Activated CD8-positive, alpha-beta T cell treated with anti-CD3 and anti-CD28 coated beads for 36 hours (primary cell): ENCODE data around the gene RIPOR3. TPM values are rescaled to one million over a fixed set of nuclear protein-coding genes. Genes with fewer than 3 reads are reported as not detected.

Source experiments
- ATAC-seq: fragments of 200-7000 bp; cut with Tn5 transposase; one replicate; pipeline ENCODE4 v1.10.0; 2021; ENCODE audit warnings: mild to moderate bottlenecking, moderate library complexity
- CTCF ChIA-PET: fragments of 350-600 bp; sonication (Branson Sonifier 250); formaldehyde crosslinking; loops from one replicate; lab custom pipeline; 2021; ENCODE audit warnings: antibody characterized with exemption; lab: Charles Lee
- POLR2A ChIA-PET: fragments of 350-600 bp; sonication (Branson Sonifier 250); formaldehyde crosslinking; loops from one replicate; lab custom pipeline; 2021; ENCODE audit warnings: antibody characterized with exemption; lab: Charles Lee
- DNase-seq: peaks from one replicate; pipeline ENCODE4 v3.0.0-alpha.2; 2020
- H3K27ac Mint-ChIP-seq: one replicate; pipeline ENCODE4 v1.8.0; 2021; ENCODE audit warnings: mild to moderate bottlenecking, mixed read lengths
- H3K27me3 Mint-ChIP-seq: one replicate; pipeline ENCODE4 v1.8.0; 2021; ENCODE audit warnings: mixed read lengths
- H3K36me3 Mint-ChIP-seq: one replicate; pipeline ENCODE4 v1.8.0; 2021; ENCODE audit warnings: low read depth, mixed read lengths
- H3K4me1 Mint-ChIP-seq: one replicate; pipeline ENCODE4 v1.8.0; 2021; ENCODE audit warnings: low read depth, mixed read lengths
- H3K4me3 Mint-ChIP-seq: one replicate; pipeline ENCODE4 v1.8.0; 2021; ENCODE audit warnings: mild to moderate bottlenecking, moderate library complexity, mixed read lengths
- H3K9me3 Mint-ChIP-seq: one replicate; pipeline ENCODE4 v1.8.0; 2021; ENCODE audit warnings: mixed read lengths
- intact Hi-C: fragments of 100-400 bp; cut with micrococcal nuclease; formaldehyde crosslinking; loops from one replicate; pipeline ENCODE4 v1.10.0; 2022
- total RNA-seq, 2 experiments: library from RNA; stranded (reverse); gene quantifications; one replicate each; pipeline ENCODE4 v1.2.3, GENCODE V29; 2021
- TF ChIP-seq, protein P1 (sequence below): fragments of 200-600 bp; IDR thresholded peaks from one replicate; pipeline ENCODE4 v1.8.0; 2022; ENCODE audit warnings: antibody characterized with exemption, mild to moderate bottlenecking

RIPOR3 gene
- total RNA-seq, 2 experiments from 2014 or later = not detected

DNA sequence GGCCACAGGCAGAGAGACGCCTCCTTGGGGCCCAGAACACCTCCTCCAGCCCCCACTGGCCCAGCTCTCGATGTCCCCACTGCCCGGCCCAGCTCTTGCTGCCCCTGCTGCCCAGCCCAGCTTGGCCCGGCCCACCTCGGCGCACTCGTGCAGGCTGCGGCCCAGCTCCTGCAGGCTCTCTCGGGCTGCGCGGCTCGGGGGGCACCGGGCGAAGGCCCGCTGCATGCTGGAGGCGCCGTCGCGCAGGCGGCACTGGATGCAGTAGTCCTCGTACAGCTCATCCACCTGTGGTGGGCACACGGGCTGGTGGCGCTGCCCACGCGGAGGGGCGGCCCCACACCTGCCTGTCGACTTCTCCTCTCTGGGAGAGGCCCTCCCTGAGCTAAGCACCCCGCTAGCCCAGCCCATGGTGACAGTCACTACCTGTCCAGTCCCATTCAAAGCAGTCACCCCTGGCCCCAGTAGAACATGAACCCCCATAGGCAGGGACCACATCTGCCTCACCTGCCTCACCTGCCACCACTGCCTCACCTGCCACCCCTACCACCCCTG, 81.8 kb downstream of the RIPOR3 start:
- TF ChIP-seq, protein P1, sequence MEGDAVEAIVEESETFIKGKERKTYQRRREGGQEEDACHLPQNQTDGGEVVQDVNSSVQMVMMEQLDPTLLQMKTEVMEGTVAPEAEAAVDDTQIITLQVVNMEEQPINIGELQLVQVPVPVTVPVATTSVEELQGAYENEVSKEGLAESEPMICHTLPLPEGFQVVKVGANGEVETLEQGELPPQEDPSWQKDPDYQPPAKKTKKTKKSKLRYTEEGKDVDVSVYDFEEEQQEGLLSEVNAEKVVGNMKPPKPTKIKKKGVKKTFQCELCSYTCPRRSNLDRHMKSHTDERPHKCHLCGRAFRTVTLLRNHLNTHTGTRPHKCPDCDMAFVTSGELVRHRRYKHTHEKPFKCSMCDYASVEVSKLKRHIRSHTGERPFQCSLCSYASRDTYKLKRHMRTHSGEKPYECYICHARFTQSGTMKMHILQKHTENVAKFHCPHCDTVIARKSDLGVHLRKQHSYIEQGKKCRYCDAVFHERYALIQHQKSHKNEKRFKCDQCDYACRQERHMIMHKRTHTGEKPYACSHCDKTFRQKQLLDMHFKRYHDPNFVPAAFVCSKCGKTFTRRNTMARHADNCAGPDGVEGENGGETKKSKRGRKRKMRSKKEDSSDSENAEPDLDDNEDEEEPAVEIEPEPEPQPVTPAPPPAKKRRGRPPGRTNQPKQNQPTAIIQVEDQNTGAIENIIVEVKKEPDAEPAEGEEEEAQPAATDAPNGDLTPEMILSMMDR = no peak
- Mint-ChIP-seq H3K27me3 (no peaks in the 10 kb centered on the region), H3K36me3 (no peaks in the 10 kb centered on the region), H3K27ac (no peak overlapping the region), H3K4me3 (no peak overlapping the region), H3K9me3 (no peaks in the 10 kb centered on the region), H3K4me1 (no peaks in the 10 kb centered on the region)
- intact Hi-C loops = no loop called here
- POLR2A ChIA-PET = no interaction called here
- CTCF ChIA-PET = no interaction called here
- no peak for ATAC-seq
- no peak for DNase-seq

DNA sequence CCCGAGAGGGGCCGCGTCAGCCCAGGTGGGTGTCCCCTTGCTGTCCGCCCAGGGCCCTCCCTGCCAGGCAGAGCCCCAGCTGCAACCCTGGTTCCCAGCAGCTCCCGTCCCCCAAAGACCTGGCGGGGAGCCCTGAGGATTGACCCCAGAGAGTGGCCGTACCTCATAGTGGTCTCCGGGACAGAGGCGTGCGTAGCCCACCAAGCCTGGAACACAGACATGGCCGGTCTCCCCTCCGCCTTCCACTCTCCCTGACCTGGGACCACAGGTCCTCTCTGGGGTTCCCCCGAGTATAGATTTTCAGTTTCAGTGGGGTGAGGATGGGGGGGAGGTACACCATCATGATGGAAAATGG, 82.6 kb downstream of the RIPOR3 start:
- Mint-ChIP-seq H3K4me1 (no peaks in the 10 kb centered on the region), H3K4me3 (no peak overlapping the region), H3K27ac (no peak overlapping the region), H3K36me3 (no peaks in the 10 kb centered on the region), H3K27me3 (peaks cover 2% of the 10 kb centered on the region), H3K9me3 (no peaks in the 10 kb centered on the region)
- DNase-seq (no peak), ATAC-seq (no peak)
- TF ChIP-seq, protein P1 = no peak
- CTCF ChIA-PET = no interaction called here
- POLR2A ChIA-PET = no interaction called here
- intact Hi-C loops = no loop called here

DNA sequence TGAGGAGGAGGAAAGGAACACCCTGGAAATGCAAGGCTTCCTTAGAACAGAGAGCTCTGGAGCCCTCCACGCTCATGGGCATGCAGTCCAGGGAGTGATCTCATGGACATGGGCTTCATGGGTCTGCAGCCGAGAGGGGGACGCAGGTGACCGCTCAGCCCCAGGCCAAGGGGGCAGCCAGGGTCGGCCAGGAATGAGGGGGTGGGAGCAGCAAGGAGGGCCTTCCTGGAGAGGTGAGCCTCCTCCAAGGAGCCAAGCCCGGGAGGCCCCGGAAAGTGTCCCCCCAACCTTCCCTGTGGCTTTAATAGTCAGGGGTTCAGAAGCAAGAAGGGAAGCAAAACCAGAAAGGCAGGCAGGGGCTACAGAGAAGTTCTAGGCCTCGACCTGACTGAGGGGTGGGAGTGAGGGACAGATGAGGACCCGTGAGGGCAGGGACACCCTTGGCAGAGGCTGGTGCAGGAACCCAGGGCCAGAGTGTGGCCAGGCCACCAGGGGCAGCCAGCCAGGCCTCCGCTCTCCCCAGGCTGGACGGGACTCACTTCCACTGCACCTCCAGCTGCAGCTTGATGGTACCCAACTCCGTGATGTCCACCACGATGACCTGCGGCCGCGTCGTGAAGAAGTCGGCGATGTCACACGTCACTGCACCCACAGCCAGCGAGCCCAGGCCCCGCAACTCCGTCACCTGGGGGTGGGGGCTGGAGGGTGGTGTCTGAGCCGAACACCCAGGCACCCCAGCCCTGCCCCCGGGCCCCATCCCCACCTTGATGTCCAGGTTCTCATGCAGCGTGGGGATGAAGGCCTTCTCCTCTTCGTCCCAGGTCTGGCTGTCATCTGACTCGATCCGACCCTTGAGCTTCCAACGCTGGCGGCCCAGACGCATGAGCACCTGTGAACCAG, 83.2 kb downstream of the RIPOR3 start:
- H3K9me3 Mint-ChIP-seq = no peaks in the 10 kb centered on the region

DNA sequence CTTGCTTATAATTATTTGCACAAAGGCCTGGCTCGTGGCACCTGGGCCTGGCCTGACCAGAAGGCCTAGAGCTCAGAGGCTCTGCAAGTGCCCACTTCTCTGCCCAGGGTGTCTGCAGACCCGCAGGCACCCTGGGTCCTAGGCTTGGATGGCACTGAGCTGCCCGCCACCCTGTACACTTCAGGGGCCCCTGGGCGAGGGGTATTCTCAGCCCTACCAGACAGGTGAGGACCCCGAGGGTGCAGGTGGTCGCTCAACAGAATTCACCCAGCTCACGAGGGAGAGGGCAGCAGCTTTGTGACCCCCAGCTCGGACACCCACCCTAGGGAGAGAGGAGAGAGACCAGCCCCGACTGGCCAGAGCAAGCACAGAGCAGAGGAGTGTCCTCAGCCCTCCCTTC, 83.9 kb downstream of the RIPOR3 start:
- TF ChIP-seq, protein P1 = no peak
- ATAC-seq = no peak
- no peaks in the 10 kb centered on the region for H3K36me3 Mint-ChIP-seq
- ChIA-PET CTCF (interaction anchor here (0.7 kb wide), 1 partner anchor 18 kb away, joined by 3 read pairs; no protein-coding TSS in a partner anchor), POLR2A (no interaction called here)
- intact Hi-C loops = no loop called here
- H3K9me3 Mint-ChIP-seq = no peaks in the 10 kb centered on the region
- no peak overlapping the region for H3K4me3 Mint-ChIP-seq
- no peak overlapping the region for H3K27ac Mint-ChIP-seq
- DNase-seq = no peak
- no peaks in the 10 kb centered on the region for H3K4me1 Mint-ChIP-seq
- peaks cover 2% of the 10 kb centered on the region for H3K27me3 Mint-ChIP-seq

More for the DNA sequence above, 83.2 kb downstream of the RIPOR3 start:
- intact Hi-C loops = no loop called here
- DNase-seq = no peak
- no peaks in the 10 kb centered on the region for H3K36me3 Mint-ChIP-seq
- POLR2A ChIA-PET = no interaction called here
- no peak for ATAC-seq
- H3K4me1 Mint-ChIP-seq = no peaks in the 10 kb centered on the region
- CTCF ChIA-PET = no interaction called here
- no peak overlapping the region for H3K4me3 Mint-ChIP-seq
- no peak overlapping the region for H3K27ac Mint-ChIP-seq
- TF ChIP-seq, protein P1 = no peak
- peaks cover 2% of the 10 kb centered on the region for H3K27me3 Mint-ChIP-seq

DNA sequence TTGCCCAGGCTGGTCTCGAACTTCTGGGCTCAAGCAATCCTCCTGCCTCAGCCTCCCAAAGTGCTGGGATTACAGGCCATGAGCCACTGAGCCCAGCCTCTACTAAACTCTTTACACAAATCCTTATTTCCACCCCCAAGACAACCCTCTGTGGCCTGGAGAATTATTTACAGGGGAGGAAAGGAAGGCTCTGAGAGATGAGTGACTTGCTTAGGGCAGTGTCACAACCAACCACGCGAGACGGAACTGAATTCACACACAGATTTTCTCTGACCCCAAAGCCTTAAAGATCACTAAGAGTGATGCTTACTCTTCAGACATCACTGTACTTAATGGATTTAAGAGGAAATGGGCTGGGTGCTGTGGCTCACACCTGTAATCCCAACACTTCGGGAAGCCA, 86.2 kb downstream of the RIPOR3 start:
- no peak for ATAC-seq
- CTCF ChIA-PET = no interaction called here
- POLR2A ChIA-PET = interaction anchor here (1.3 kb wide), 1 partner anchor 9 kb away, joined by 3 read pairs; no protein-coding TSS in a partner anchor

More for the DNA sequence above, 86.2 kb downstream of the RIPOR3 start:
- intact Hi-C loops = no loop called here
- Mint-ChIP-seq H3K27ac (no peak overlapping the region), H3K27me3 (peaks cover 2% of the 10 kb centered on the region), H3K4me3 (no peak overlapping the region), H3K9me3 (no peaks in the 10 kb centered on the region), H3K36me3 (no peaks in the 10 kb centered on the region), H3K4me1 (no peaks in the 10 kb centered on the region)
- TF ChIP-seq, protein P1 = no peak
- DNase-seq = no peak
